LNCaP clone FGC (cell line): ENCODE measurements around the gene ZNF79.

Experiments
- DNase-seq: peaks from one replicate; pipeline ENCODE4 v3.0.0-alpha.2; 2011; ENCODE audit warnings: low read depth
- H3K4me3 ChIP-seq: 2 replicates; pipeline ENCODE4 v1.5.1; 2011; ENCODE audit warnings: mild to moderate bottlenecking, low read depth, low read length, control low read depth
- TF ChIP-seq, protein P1 (sequence below): IDR thresholded peaks from 2 replicates; pipeline ENCODE4 v1.5.1; 2012; ENCODE audit warnings: mild to moderate bottlenecking; ENCODE audit not compliant: control insufficient read depth, insufficient read depth; ENCODE audit errors: extremely low read depth

The ZNF79 gene

GRCh38 chr9:127451858-127452656 is 27.9 kb downstream of the ZNF79 start:
- DNase-seq: no peak
- H3K4me3 ChIP-seq: peak overlapping the region; percentile 81
- TF ChIP-seq, protein P1, sequence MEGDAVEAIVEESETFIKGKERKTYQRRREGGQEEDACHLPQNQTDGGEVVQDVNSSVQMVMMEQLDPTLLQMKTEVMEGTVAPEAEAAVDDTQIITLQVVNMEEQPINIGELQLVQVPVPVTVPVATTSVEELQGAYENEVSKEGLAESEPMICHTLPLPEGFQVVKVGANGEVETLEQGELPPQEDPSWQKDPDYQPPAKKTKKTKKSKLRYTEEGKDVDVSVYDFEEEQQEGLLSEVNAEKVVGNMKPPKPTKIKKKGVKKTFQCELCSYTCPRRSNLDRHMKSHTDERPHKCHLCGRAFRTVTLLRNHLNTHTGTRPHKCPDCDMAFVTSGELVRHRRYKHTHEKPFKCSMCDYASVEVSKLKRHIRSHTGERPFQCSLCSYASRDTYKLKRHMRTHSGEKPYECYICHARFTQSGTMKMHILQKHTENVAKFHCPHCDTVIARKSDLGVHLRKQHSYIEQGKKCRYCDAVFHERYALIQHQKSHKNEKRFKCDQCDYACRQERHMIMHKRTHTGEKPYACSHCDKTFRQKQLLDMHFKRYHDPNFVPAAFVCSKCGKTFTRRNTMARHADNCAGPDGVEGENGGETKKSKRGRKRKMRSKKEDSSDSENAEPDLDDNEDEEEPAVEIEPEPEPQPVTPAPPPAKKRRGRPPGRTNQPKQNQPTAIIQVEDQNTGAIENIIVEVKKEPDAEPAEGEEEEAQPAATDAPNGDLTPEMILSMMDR: no peak

- peak; percentile 94 for DNase-seq
- TF ChIP-seq, protein P1: no peak
- peak overlapping the region; percentile 81 for H3K4me3 ChIP-seq
These were observed 28.5 kb downstream of the ZNF79 start for GRCh38 chr9:127452691-127453090.

DNA sequence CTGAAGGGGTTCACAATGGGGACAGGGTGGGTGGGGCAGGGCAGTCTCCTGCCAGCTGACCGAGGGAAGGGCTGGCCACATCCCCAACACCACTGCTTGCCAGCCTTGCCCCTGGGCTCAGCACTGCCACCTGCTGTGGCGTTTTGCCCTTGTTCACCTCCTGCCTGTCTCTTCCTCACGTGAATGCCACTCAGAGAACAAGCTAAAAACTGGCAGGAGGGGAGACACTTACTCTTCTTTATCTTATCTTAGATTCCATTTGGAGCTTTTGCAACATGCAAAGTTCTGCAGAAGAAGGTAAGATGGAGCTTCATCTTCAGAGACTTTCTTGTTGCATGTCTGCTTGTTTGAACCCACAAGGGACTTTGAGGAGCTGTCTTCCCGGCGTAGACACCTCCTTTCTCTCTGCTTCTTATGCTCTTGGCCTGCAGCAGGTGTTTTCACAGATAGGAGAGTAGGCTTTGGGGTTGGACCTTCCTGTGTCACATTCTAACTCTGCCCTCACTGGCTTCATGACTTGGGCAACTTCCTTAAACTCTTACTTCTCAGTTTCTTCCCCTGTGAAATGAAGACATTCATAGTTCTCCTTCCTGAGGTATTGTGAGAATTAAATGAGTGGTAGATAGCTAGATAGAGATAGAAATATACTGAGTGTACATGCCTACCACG is 31.3 kb downstream of the ZNF79 start:
- TF ChIP-seq, protein P1: peak; percentile 63
- H3K4me3 ChIP-seq: no peak overlapping the region
- no peak for DNase-seq

- no peak for DNase-seq
- no peak overlapping the region for H3K4me3 ChIP-seq
- TF ChIP-seq, protein P1: no peak
These were observed 33.2 kb downstream of the ZNF79 start for GRCh38 chr9:127457191-127457878.

GRCh38 chr9:127458921-127459320 is 34.7 kb downstream of the ZNF79 start:
- H3K4me3 ChIP-seq: no peak overlapping the region
- TF ChIP-seq, protein P1: no peak
- DNase-seq: no peak

- no peak overlapping the region for H3K4me3 ChIP-seq
- TF ChIP-seq, protein P1: no peak
- DNase-seq: no peak
These were observed 39.2 kb downstream of the ZNF79 start for GRCh38 chr9:127463382-127463781.
